GM10847 (cell line): ENCODE results near the gene GNG7.

Experiments used
- POLR2A ChIP-seq: IDR thresholded peaks from 2 replicates; pipeline ENCODE4 v1.6.1; 2011; ENCODE audit not compliant: insufficient read length; ENCODE audit errors: extremely low read depth

GNG7 gene

DNA sequence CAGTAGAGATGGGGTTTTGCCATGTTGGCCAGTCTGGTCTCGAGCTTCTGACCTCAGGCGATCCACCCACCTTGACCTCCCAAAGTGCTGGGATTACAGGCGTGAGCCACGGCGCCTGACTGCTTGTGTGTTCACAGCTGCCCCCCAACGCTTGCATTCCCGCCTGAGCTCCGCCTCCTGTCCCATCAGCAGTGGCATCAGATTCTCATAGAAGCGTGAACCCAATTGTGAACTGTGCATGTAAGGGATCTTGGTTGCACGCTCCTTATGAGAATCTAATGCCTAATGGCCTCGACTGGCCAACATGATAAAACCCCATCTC, 150.7 kb downstream of the GNG7 start:
- no peak for TF ChIP-seq POLR2A

DNA sequence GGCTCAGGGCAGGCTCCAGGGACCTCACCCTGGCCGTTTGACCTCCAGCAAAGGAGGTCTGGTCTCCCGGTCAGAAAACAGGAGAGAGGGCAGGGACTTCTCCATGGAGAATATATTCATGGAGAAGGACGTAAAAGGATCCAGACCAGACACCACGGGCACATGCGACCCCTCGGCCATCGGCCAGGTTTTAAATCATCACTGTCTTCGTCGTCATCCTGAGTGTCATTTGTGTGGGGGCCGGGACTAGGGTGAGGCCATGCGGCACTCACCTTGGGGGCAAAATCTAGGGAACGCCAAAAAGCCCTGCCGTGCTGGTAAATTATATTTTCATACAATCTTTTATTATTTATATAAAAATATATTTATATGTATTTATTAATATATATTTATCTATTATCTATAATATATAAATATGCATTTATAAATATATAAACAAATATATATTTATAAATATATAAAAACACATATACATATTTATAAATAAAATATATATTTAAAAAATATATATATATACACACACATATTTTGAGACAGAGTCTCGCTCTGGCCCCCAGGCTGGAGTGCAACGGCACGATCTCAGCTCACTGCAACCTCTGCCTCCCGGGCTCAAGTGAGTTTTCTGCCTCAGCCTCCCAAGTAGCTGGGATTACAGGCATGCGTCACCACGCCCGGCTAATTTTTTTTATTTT, 151.2 kb downstream of the GNG7 start:
- no peak for TF ChIP-seq POLR2A

DNA sequence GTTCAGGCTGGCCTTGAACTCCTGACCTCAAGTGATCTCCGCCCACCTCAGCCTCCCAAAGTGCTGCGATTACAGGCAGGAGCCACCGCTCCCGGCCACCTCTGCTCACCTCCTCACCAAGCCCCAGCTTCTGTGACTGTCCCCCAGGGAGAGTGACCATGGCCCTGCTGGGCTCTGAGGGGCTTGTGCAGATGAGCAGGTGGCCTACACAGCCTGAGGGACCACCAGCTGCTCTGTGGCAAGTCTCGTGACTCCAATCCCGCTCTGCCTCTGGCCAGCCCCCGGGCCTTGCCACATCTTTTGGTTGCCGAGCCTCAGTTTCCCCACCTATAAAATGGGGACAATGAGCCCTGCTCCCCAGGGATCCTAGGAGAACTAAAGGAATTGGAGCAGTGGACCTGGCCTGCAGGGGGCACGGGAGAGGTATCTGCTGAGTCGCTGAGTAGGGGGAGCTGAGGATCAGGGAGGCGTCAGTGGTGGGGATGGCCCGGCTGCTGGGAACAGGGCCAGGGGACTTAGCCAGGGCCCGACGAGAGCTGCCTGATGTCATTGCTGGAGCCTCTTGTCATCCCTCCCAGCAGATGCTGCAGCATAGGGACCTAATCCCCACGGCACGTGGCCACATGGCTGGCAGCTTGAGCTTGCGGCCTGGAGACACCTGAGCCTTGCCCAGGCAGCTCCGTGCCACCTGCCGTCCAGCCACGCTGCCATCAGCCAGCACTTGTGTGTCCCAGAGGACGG, 151.9 kb downstream of the GNG7 start:
- TF ChIP-seq POLR2A: no peak

DNA sequence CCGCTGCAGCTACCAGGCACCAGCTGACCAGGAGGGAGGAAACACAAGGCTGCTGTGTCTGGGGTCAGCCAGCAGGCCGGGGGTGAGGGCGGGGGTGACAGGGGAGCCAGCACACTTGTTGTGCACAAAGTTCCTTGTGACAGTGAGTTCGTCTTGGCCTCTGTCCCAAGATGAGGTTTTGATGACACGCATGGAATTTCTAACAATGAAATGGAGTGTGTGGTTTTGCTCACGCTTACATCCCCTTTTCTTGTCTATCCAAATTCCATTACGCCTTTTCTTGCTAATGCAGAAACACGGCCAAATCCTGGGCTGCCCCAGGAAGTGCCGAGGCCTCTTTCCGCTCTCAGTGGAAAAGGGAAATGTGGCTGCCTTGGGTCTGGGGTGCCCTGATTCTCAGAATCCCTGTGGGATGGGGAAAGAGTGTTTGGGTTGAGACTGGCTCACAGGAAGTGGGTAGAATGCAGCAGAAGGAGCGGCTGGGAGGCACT, 152.7 kb downstream of the GNG7 start:
- no peak for TF ChIP-seq POLR2A

DNA sequence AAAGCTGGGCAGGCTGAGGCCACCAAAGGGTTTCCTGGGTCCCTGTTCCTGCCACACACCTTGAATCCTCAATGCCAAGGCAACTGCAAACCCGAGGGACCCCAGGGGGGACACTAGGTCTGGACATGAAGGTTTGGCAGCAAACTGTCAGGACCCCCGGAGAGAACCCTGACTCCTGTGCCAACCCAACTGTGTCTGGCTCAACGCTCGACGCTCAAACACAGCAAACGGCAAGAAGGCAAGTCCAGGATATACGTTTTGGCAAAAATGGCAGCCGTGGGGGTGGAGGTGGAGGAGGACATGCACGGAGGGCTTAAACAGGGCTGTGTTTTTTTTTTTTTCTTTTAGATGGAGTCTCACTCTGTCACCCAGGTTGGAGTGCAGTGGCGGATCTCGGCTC, 153.5 kb downstream of the GNG7 start:
- no peak for TF ChIP-seq POLR2A

DNA sequence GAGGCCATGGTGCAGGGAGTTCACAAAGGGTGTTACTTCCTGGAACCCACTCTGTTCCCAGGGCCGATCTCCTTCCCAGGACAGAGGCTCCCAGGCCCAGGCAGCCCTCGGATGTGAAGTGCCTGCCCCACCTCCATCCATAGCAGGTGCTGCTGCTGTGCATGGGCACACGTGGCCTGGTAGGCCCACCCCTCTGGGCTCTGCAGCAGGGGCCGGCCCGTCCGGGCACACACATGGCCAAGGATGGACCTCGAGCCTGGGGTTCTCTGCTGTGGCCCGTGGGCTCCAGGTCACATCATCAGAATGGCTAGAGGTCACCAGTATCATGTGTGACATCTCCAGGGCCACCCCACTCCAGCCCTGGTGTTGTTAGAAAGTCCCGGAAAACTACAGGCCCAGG, 154.8 kb downstream of the GNG7 start:
- TF ChIP-seq POLR2A: no peak

DNA sequence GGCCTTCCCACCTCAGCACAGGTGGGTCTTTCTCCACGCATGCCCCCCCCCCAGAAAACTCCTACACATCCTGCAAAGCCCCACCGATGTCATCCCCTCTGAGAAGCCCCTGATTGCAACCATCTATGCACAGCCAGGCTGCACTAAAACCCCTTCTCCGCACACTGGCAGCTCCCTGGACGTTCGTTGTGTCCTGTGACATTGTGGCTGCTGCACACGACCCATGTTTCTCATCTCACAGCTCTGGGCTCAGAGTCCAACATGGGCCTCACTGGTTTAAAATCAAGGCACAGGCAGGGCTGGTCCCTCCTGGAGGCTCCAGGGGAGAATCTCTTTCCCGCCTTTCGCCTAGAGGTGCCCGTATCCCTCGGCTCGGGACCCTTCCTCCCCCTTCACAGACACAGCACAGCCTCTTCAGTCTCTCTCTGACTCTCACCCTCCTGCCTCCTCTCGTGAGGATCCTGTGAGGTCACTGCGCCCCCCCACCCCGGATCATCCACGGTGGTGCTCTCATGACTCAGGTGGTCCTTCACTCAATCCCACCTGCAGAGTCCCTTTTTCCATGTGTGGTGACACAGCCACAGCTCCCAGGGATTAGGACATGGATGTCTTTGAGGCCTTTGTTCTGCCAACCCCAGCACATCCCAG, 155.3 kb downstream of the GNG7 start:
- no peak for TF ChIP-seq POLR2A

DNA sequence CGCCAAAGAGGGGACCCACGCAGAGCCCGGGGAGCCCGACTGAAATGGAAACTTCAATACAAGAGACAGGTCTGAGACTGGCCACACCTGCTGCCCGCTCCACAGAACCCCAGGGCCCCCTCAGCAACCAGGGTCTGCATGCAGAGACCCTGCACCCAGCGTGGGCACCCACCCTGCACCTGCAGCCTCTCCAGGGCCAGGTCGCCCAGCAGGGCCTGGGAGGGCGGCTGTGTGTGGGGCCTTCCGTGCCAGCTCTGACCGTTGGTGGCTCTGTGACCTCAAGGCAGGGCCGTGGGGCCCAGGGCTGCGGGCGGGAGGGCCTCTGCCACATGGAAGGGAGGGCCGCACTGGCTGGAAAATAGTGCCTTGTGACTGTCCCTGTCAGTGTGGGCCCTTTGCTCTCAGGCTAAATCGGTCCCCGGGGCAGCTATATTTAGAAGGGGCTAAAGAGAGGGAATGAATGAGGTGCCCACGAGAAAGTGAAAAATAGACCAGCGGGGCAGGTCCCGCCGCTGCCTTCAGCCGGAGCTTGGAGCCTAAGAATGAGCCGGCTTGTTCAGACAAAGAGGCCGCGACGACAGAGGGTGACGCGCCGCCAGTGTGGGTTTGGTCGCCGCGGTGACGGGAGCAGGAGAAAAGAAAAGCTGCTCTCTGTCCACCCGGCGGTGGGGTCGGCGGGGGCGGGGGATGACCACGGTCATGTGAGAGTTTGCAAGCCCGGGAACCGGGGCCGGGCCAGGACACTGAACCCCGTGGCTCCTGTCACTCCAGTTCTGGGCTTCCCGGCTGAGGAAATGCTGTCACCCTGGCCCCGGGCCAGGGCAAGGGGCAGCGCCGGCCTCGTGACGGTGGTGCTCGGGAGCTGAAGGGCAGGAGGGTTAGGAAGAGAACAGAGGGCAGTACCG, 156.1 kb downstream of the GNG7 start:
- no peak for TF ChIP-seq POLR2A

DNA sequence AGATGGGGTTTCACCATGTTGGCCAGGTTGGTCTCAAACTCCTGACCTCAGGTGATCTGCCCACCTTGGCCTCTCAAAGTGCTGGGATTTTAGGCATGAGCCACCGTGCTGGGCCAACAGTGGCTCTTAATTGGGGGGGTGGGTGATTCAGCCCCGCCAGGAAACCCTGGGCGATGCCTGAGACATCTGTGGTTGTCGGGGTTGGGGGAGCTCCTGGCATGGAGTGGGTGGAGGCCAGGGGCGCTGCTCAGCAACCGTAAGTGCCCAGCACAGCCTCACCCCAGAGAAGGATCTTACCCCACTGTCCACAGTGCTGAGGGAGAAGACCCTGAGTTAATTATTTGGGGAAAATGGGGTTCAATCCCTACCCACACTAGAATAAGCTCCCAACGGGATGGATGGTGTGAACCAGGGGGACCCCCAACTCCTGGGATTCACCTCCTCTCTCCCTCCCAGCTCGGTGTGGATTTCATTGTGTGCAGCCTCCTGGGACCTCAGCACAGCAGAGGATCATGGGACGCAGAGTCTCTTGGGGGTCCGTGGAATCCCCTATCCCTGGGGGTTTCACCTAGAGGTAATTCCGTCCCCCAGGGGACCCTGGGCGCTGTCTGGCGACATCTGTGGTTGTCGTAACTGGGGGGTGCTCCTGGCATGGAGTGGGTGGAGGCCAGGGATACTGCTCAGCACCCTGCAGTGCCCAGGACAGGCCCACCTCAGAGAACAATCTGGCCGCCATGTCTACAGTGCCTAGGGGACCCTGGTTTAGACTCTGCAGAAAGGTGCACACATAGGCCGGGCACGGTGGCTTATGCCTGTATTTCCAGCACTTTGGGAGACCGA, 157.7 kb downstream of the GNG7 start:
- TF ChIP-seq POLR2A: no peak

DNA sequence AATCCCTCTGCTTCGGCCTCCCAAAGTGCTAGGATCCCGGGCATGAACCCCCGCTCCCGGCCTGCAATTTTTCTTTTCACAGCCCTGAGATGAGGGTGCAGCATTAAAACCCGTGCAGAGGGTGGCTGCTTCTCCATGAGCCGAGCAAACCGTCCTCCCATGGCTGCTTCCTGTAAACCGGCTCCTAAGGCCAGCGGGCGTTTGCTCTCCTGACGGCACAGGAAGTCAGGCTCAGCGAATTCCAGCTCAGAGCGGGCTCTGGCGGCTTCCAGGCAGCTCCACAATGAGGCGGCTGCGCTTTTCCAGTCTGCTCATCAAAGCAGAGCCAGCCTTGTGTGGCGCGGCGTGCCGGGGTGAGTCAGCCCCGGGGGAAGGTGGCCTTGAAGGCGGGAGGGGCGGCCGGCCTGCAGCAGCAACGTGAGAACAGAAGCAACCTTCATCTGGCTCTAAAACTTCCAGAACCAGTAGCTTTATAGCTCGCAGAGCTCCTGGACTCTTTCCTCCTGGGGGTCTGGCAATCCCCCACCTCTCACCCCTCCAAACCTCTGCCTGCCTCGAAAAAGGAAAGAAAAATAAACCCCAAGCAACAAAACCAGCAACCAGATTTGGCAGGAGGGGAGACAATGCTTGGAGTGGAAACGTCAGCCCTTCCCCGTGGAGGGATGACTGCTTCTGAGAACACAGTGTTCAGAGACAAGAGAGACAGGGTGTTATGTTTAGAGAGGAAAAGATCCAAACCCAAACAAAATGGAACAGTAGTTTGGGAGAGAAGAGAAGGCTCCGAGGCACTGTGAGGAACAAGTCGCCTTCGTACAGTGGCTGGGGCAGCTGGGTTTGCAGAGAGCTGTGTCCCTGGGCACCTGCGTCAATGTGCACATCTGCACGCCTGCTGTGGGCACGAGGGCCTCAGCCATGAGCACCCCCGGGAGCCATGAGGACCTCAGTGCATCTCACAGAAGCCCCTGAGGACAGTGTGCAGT, 158.7 kb downstream of the GNG7 start:
- no peak for TF ChIP-seq POLR2A

DNA sequence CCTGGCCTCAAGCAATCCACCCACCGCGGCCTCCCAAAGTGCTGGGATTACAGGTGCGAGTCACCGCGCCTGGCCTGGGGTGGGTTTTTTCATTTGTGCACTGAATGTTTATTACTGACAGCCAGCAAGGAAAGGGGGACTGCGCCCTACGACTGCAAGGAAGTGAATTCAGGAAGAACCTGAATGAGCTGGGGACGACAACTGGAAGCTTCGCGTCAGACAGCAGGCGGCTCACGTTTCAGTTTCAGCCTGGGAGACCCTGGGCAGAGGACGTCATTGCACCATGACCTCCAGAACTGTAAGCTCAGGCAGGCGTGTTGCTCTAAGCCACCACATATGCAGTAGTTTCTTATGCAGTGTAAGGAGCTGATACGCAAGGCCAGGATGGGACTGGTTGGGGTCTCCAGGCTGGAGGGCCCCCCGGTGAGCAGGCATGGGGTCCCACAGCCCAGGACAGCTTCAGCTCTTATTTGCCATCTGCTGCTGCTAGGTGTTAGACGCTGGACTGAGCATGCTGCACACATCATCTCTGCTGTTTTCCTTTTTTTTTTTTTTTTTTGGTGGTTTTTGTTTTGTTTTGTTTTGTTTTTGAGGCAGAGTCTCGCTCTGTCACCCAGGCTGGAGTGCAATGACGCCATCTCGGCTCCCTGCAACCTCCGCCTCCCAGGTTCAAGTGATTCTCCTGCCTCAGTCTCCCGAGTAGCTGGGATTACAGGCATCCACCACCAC, 160.0 kb downstream of the GNG7 start:
- TF ChIP-seq POLR2A: no peak

DNA sequence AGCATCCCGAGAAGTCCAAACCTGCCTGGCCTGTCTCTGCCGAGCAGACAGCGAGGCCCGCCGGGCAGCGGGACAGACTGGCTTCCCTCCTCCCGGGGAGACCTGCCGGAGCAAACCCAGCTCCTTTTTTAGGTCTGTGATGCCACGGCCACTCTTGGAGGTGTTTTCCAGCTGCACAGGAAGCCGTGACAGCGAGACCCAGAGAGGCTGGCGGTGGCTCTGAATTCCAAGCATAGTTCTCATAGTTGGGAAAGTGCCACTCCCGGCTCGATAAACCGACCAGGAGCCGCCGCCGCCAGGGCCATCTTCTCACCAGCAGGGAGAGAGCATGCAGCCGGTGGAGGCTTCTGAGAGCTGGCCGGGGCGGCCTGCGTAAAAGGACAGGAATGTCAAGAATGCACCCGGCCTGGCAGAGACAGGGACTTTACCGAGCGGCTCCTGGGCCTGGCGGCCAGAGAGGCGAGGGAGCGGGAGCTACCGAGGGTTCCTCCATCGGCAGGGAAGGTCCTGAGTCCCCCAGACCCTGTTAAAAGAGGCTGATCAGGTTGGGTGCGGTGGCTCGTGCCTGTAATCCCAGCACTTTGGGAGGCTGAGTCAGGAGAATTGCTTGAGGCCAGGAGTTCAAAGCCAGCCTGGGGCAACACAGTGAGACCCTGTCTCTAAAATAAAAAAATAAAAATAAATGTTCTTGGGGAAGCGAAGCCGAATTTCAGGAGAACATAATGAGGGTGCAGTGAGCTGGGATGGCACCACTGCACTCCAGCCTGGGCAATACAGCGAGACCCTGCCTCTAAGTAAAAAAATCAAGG, 161.6 kb downstream of the GNG7 start:
- TF ChIP-seq POLR2A: no peak
